ENCODE results near the gene PRRG3. TPM values are rescaled to one million over a fixed set of nuclear protein-coding genes. Genes with fewer than 3 reads are reported as not detected.

Gene PRRG3
- total RNA-seq (2021; fragmentation: NEBNext Ultra II Directional; extraction: Animal tissue kit (Norgen Biotek cat#: 25700)) = not detected
- long read RNA-seq = 0 reads

- TF ChIP-seq, protein P1, sequence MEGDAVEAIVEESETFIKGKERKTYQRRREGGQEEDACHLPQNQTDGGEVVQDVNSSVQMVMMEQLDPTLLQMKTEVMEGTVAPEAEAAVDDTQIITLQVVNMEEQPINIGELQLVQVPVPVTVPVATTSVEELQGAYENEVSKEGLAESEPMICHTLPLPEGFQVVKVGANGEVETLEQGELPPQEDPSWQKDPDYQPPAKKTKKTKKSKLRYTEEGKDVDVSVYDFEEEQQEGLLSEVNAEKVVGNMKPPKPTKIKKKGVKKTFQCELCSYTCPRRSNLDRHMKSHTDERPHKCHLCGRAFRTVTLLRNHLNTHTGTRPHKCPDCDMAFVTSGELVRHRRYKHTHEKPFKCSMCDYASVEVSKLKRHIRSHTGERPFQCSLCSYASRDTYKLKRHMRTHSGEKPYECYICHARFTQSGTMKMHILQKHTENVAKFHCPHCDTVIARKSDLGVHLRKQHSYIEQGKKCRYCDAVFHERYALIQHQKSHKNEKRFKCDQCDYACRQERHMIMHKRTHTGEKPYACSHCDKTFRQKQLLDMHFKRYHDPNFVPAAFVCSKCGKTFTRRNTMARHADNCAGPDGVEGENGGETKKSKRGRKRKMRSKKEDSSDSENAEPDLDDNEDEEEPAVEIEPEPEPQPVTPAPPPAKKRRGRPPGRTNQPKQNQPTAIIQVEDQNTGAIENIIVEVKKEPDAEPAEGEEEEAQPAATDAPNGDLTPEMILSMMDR (IDR thresholded peaks at IDR 0.05) = no peak
- DNase-seq = no peak
- H3K27ac Mint-ChIP-seq = no peak within 1 kb of the TSS
- no peaks in the 10 kb centered on the region for H3K36me3 Mint-ChIP-seq (ENCODE audit: low read depth)
- no peaks in the 10 kb centered on the region for H3K4me1 Mint-ChIP-seq (ENCODE audit: low read depth)
- peaks cover 5% of the 10 kb centered on the region; the same call in 1 of the 2 replicates for H3K9me3 Mint-ChIP-seq
- H3K4me3 Mint-ChIP-seq = no peak within 1 kb of the TSS
- H3K27me3 Mint-ChIP-seq (ENCODE audit: insufficient read depth) = peaks cover 2% of the 10 kb centered on the region
Measured at GRCh38 chrX:151694661-151695582, at the start of gene PRRG3. PRRG3 (plus strand) TSS chrX:151695458; CDS start chrX:151698815, 3,357 bp downstream.

DNA sequence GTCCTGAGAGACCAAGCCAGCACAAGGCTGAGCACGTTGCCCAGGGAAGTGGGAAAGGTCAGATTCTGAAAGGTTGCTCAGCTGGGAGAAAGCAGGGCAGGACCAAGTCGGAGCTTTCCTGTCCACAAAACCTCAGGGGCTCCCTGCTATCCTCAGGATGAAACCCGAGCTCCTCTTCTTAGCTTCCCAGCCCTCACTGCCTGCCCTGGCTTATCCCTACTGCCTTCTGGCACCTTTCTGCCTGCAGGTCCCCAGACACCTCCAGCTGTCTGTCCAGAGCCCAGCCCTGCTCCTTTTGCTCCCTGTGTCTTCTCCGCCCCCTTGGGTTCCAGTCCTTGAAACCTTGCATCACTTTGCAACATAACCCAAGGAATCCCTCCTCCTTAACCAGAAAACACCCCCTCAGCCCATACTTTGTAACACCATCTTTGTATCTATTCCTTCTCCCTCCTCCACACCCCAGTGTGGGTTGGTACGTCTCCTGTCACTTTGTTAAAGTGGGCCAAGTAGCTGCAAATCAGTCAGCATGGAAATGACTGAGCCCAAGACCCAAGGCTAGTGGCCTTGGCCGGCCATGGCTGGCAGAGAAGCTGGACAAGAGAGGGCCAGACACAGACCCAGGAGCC, 20.0 kb upstream of the PRRG3 start:
- H3K9me3 Mint-ChIP-seq = peaks cover 8% of the 10 kb centered on the region; the same call in 1 of the 2 replicates
- no peaks in the 10 kb centered on the region for H3K36me3 Mint-ChIP-seq (ENCODE audit: low read depth)
- no peak overlapping the region for H3K27ac Mint-ChIP-seq
- TF ChIP-seq, protein P1 (IDR thresholded peaks at IDR 0.05) = no peak
- no peaks in the 10 kb centered on the region; the same call in 1 of the 2 replicates for H3K27me3 Mint-ChIP-seq (ENCODE audit: insufficient read depth)
- no peak overlapping the region for H3K4me3 Mint-ChIP-seq
- H3K4me1 Mint-ChIP-seq (ENCODE audit: low read depth) = no peaks in the 10 kb centered on the region
- DNase-seq = no peak

DNA sequence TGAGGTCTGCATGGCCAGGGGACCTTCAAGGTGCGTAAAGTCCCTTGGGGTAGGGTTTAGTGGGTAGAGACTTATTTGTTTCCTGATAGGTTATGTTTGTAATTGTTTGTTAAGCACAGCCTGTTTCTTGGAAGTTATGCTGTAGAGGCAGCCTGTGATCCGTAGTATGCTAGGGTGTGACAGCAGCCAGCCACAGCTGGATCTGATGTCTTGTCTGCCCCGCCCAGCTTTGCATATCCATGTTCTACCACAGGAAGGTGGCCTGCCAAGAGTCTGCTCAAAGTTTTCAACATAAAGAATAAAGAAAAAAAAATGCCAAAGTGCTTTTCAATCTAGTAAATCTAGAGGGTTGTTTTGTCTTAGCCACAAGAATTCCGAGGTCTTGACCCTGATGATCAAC, 19.1 kb upstream of the PRRG3 start:
- H3K4me3 Mint-ChIP-seq = no peak overlapping the region
- TF ChIP-seq, protein P1 (IDR thresholded peaks at IDR 0.05) = no peak

GRCh38 chrX:151679798-151680402, 15.4 kb upstream of the PRRG3 start:
- Mint-ChIP-seq H3K27me3 (ENCODE audit: insufficient read depth) (no peaks in the 10 kb centered on the region), H3K27ac (no peak overlapping the region), H3K36me3 (ENCODE audit: low read depth) (no peaks in the 10 kb centered on the region), H3K4me1 (ENCODE audit: low read depth) (no peaks in the 10 kb centered on the region), H3K9me3 (no peaks in the 10 kb centered on the region), H3K4me3 (no peak overlapping the region)
- no peak for DNase-seq
- TF ChIP-seq, protein P1 (IDR thresholded peaks at IDR 0.05) = no peak

More for the DNA sequence above, 19.1 kb upstream of the PRRG3 start:
- no peaks in the 10 kb centered on the region for H3K4me1 Mint-ChIP-seq (ENCODE audit: low read depth)
- DNase-seq = no peak
- H3K27ac Mint-ChIP-seq = no peak overlapping the region
- peaks cover 7% of the 10 kb centered on the region; the same call in 1 of the 2 replicates for H3K9me3 Mint-ChIP-seq
- no peaks in the 10 kb centered on the region for H3K27me3 Mint-ChIP-seq (ENCODE audit: insufficient read depth)
- no peaks in the 10 kb centered on the region for H3K36me3 Mint-ChIP-seq (ENCODE audit: low read depth)

- H3K4me1 Mint-ChIP-seq (ENCODE audit: low read depth) = no peaks in the 10 kb centered on the region
- H3K27me3 Mint-ChIP-seq (ENCODE audit: insufficient read depth) = no peaks in the 10 kb centered on the region
- no peaks in the 10 kb centered on the region for H3K9me3 Mint-ChIP-seq
- H3K36me3 Mint-ChIP-seq (ENCODE audit: low read depth) = no peaks in the 10 kb centered on the region
- H3K4me3 Mint-ChIP-seq = no peak overlapping the region
- TF ChIP-seq, protein P1 (IDR thresholded peaks at IDR 0.05) = peak; percentile 68
- no peak for DNase-seq
- H3K27ac Mint-ChIP-seq = no peak overlapping the region
Measured at GRCh38 chrX:151680805-151681204, 14.5 kb upstream of the PRRG3 start.

Measured in HFFc6 (cell line).